ENCODE data around the gene LKAAEAR1.

The LKAAEAR1 gene

GRCh38 chr20:64114356-64114971 is 30.3 kb upstream of the LKAAEAR1 start:
- TF ChIP-seq, protein P1, sequence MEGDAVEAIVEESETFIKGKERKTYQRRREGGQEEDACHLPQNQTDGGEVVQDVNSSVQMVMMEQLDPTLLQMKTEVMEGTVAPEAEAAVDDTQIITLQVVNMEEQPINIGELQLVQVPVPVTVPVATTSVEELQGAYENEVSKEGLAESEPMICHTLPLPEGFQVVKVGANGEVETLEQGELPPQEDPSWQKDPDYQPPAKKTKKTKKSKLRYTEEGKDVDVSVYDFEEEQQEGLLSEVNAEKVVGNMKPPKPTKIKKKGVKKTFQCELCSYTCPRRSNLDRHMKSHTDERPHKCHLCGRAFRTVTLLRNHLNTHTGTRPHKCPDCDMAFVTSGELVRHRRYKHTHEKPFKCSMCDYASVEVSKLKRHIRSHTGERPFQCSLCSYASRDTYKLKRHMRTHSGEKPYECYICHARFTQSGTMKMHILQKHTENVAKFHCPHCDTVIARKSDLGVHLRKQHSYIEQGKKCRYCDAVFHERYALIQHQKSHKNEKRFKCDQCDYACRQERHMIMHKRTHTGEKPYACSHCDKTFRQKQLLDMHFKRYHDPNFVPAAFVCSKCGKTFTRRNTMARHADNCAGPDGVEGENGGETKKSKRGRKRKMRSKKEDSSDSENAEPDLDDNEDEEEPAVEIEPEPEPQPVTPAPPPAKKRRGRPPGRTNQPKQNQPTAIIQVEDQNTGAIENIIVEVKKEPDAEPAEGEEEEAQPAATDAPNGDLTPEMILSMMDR (IDR thresholded peaks at IDR 0.05; ENCODE audit: control insufficient read depth, extremely low read depth, insufficient read depth): no peak

DNA sequence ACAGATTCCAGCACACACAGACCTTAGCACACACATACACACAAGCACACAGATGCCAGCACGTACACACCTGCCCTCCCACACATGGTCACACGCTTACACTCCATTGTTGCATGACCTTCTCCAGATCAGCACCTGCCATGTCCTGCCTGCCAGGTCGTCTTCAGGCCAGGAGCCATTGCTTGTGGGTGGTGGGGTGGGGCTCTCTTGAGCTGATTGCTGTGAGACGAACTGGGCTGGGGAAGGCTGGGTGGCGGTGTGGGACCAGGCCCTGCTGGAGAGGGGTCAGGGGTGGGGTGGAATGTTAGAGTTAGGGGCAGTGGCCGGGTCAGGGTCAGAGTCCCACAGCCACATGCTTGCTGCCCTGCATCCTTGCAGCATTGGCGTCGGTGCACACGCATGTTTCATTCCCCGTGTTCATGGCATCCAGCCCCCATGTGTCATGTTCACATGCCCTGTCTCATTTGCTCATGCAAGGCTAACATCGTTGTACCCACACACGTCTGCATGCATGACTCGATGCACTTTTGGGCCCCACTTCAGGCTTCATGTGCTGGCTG is 29.7 kb upstream of the LKAAEAR1 start:
- no peak for DNase-seq (ENCODE audit: low read depth)
- no peak overlapping the region for H3K4me3 ChIP-seq (ENCODE audit: low read depth, low read length)
- TF ChIP-seq, protein P1 (IDR thresholded peaks at IDR 0.05; ENCODE audit: control insufficient read depth, extremely low read depth, insufficient read depth): no peak

More at GRCh38 chr20:64114356-64114971, 30.3 kb upstream of the LKAAEAR1 start:
- no peak overlapping the region for H3K4me3 ChIP-seq (ENCODE audit: low read depth, low read length)
- DNase-seq (ENCODE audit: low read depth): no peak

DNA sequence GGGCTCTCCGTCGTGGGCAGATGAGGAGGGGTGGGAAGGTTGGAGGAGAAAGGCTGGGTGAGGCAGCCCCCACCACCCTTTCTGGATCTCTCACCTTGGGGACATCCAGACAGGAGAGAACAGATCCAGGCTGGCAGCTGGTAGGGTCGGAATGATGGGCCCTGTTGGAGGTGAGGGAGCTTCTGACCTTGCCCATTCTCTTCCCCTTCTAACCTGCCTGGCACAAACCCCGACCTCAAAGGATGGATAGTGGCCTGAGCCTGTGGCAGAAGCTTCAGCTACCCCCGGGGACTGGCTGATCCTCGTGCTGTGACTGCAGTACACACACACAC is 29.2 kb upstream of the LKAAEAR1 start:
- TF ChIP-seq, protein P1 (IDR thresholded peaks at IDR 0.05; ENCODE audit: control insufficient read depth, extremely low read depth, insufficient read depth): no peak
- DNase-seq (ENCODE audit: low read depth): no peak
- H3K4me3 ChIP-seq (ENCODE audit: low read depth, low read length): no peak overlapping the region

GRCh38 chr20:64112691-64113443 is 28.7 kb upstream of the LKAAEAR1 start:
- no peak overlapping the region for H3K4me3 ChIP-seq (ENCODE audit: low read depth, low read length)
- TF ChIP-seq, protein P1 (IDR thresholded peaks at IDR 0.05; ENCODE audit: control insufficient read depth, extremely low read depth, insufficient read depth): no peak
- DNase-seq (ENCODE audit: low read depth): no peak

DNA sequence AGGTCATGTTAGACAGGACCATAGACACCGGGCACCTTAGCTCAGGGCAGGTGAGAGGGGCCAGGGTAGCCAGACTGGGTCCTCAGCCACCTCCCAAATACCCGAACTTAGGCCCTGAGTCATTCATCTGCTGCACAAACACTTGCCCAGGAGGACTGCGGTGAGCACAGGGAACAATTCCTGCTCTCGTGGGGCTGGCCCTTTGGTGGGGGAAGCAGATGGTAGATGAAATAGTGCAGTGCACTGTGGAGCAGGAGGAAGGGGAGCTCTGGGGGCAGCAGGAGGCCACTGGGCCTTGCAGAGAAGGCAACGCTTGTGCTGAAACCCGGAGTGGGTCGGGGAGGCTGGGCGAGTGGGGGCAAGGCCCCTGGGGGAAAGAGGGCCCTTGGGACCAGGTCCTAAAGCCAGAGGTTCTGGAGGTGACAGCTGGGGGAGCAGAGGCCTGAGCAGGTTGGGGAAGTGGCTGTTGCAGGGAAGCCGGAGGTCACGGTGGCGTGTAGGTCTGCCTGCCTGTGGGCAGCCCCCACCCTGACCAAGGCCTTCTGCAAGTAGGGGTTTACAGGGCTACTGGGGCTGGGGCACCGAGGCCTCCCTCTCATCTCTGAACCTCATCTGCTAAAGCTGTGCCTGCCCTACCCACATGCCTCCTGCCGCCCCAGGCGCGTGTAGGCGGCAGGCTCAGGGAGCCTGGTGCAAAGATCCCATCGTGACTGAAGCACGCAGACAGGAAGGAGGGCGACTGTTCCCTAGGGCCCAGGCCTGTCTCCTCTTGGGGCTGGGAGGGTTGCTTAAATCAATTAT is 27.8 kb upstream of the LKAAEAR1 start:
- no peak for DNase-seq (ENCODE audit: low read depth)
- no peak overlapping the region for H3K4me3 ChIP-seq (ENCODE audit: low read depth, low read length)
- TF ChIP-seq, protein P1 (IDR thresholded peaks at IDR 0.05; ENCODE audit: control insufficient read depth, extremely low read depth, insufficient read depth): no peak

DNA sequence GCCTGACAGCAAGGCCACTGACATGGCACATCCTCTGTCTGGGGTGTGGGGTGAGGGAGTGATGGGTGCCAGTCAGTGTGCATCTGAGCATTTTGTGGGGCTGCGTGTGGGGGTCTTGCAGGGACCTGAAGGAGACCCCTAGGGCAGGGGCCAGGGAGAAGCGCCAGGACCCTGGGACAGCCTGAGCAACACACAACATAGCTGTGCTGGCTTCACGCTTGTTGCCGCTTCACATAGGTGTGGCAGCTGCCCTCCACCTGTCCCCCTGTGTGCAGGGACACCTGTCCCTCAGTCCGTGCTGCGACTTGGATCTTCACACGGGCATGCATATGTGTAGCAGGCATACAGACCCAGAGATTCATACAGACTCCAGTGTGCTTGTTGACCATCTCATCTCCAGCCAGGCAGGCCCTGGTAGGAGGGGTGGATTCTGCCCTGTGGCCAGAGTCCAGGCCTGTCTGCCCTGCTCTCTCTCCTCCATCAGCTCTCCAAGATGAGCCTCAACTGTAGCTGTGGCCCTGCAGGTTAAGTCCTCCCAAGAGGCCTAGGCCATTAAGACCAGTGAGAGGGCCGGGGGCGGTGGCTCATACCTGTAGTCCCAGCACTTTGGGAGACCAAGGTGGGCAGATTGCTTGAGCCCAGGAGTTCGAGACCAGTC is 26.3 kb upstream of the LKAAEAR1 start:
- no peak overlapping the region for H3K4me3 ChIP-seq (ENCODE audit: low read depth, low read length)
- no peak for DNase-seq (ENCODE audit: low read depth)
- TF ChIP-seq, protein P1 (IDR thresholded peaks at IDR 0.05; ENCODE audit: control insufficient read depth, extremely low read depth, insufficient read depth): no peak

Data from LNCaP clone FGC (cell line).